HepG2 (cell line): ENCODE data around the gene ASAP2. TPM values are rescaled to one million over a fixed set of nuclear protein-coding genes. Genes with fewer than 3 reads are reported as not detected.

Source experiments
- ATAC-seq: fragments of 200-7000 bp; cut with Tn5 transposase; 3 replicates; pipeline ENCODE4 v1.9.1; 2020; ENCODE audit warnings: mild to moderate bottlenecking, moderate library complexity
- BruUV-seq: library from RNA; stranded (reverse); fragments of 400-500 nt; replicated peaks from 2 replicates; lab custom pipeline; 2021; lab: Mats Ljungman, UMichigan
- CTCF ChIA-PET: fragments of 300-600 bp; formaldehyde crosslinking; extraction: SDS; loops from one replicate; lab custom pipeline; 2021; ENCODE audit warnings: low total read pairs, inconsistent platforms, low intra/inter-chr PET ratio; lab: Yijun Ruan, JAX
- POLR2A ChIA-PET: fragments of 350-600 bp; sonication (Branson Sonifier 250); formaldehyde crosslinking; loops from one replicate; lab custom pipeline; 2020; ENCODE audit warnings: antibody characterized with exemption, inconsistent platforms; lab: Yijun Ruan, JAX
- DNase-seq: peaks from one replicate; pipeline ENCODE4 v3.0.0-alpha.2; 2015; ENCODE audit warnings: low spot score
- FAIRE-seq: peaks from 3 replicates; lab custom pipeline; 2011; peaks lifted over from hg19 to GRCh38; lab: Jason Lieb, UNC
- H2AFZ ChIP-seq: one replicate; pipeline ENCODE4 v1.6.1; 2011; ENCODE audit warnings: low read length, inconsistent platforms
- H3K27ac ChIP-seq: fragments of 300-600 bp; 3 replicates; pipeline ENCODE4 v1.8.0; 2011; ENCODE audit warnings: mixed run types, mild to moderate bottlenecking, mixed read lengths, low read length, inconsistent platforms; ENCODE audit not compliant: insufficient read depth; ENCODE audit errors: extremely low read length
- H3K27me3 ChIP-seq, 2 experiments: fragments of 200-600 bp in 1 of 2; 2 replicates in 1 of 2; 3 replicates in 1 of 2; pipeline versions ENCODE4 v1.6.0 to v1.8.0; 2011; ENCODE audit warnings: low read length in 2 of 2, mild to moderate bottlenecking in 2 of 2, moderate library complexity in 2 of 2, inconsistent platforms in 1 of 2; ENCODE audit not compliant: insufficient read depth in 2 of 2, control insufficient read depth in 1 of 2
- H3K36me3 ChIP-seq, 2 experiments: fragments of 200-600 bp in 1 of 2; replicated peaks in 1 of 2; 2 replicates in 1 of 2; 3 replicates in 1 of 2; pipeline versions ENCODE4 v1.5.1 to v1.8.0; 2011; ENCODE audit warnings: low read length in 2 of 2, inconsistent platforms in 1 of 2; ENCODE audit not compliant: insufficient read depth in 2 of 2, control insufficient read depth in 1 of 2
- H3K4me1 ChIP-seq: 2 replicates; pipeline ENCODE4 v1.5.1; 2012; ENCODE audit warnings: low read length, inconsistent platforms; ENCODE audit not compliant: insufficient read depth
- H3K4me2 ChIP-seq: 2 replicates; pipeline ENCODE4 v1.6.0; 2011; ENCODE audit warnings: low read depth, low read length, inconsistent platforms
- H3K4me3 ChIP-seq, 3 experiments: fragments of 200-600 bp in 1 of 3; sonication (generic), shearing (Covaris generic) in 1 of 3; replicated peaks in 1 of 3; 2 replicates each; pipeline ENCODE4 v1.5.1; 2011 to 2016; ENCODE audit warnings: low read length in 3 of 3, inconsistent platforms in 2 of 3, low read depth in 2 of 3, mild to moderate bottlenecking in 2 of 3, control low read depth in 1 of 3, mixed read lengths in 1 of 3; ENCODE audit not compliant: insufficient read depth in 1 of 3
- H3K79me2 ChIP-seq: one replicate; pipeline ENCODE4 v1.6.1; 2011; ENCODE audit warnings: low read length, inconsistent platforms; ENCODE audit not compliant: insufficient read depth
- H3K9ac ChIP-seq: 2 replicates; pipeline ENCODE4 v1.6.0; 2011; ENCODE audit warnings: mild to moderate bottlenecking, low read depth, low read length, inconsistent platforms; ENCODE audit not compliant: insufficient read depth
- H3K9me3 ChIP-seq: 2 replicates; pipeline ENCODE4 v1.5.1; 2012; ENCODE audit warnings: mild to moderate bottlenecking, low read length
- H4K20me1 ChIP-seq: 2 replicates; pipeline ENCODE4 v1.6.0; 2011; ENCODE audit warnings: inconsistent platforms, mild to moderate bottlenecking, low read length, moderate library complexity; ENCODE audit not compliant: insufficient read depth
- WGBS: methylation state at CpG from one replicate; pipeline ENCODE4 v1.1.6; 2017; ENCODE audit warnings: low lambda C conversion rate; 5-methylcytosine and 5-hydroxymethylcytosine counted together
- in situ Hi-C: cut with HindIII; loops from 2 replicates; pipeline ENCODE4 v1.10.0; 2017; ENCODE audit warnings: low pct_unique_long_range_greater_than_20kb; ENCODE audit not compliant: extremely low pct_ligation_motif_present
- intact Hi-C: fragments of 100-400 bp; cut with micrococcal nuclease; formaldehyde crosslinking; loops from one replicate; pipeline ENCODE4 v1.10.0; 2022; ENCODE audit not compliant: unreplicated experiment
- polyA plus RNA-seq, 8 experiments: library from polyadenylated mRNA; depleted of rRNA in 3 of 8; stranded (reverse) in 7 of 8; unstranded in 1 of 8; fragments of >200 nt; fragmentation: Illumina TruSeq in 4 of 8; extraction: Trizol in 4 of 8; gene quantifications; 2 replicates each; pipeline versions ENCODE4 v1.2.1 to v1.2.3, GENCODE V29; 2011 to 2016; ENCODE audit warnings: low read depth in 4 of 8, missing spikeins in 1 of 8, mixed read lengths in 1 of 8; ENCODE audit not compliant: insufficient read depth in 1 of 8
- total RNA-seq, 5 experiments: library from RNA; depleted of rRNA; stranded (reverse); fragments of >200 nt; fragmentation: Illumina TruSeq; extraction: Trizol; gene quantifications; 2 replicates each; pipeline ENCODE4 v1.2.3, GENCODE V29; 2016; ENCODE audit warnings: low read depth in 1 of 5
- TF ChIP-seq, protein P1 (sequence below): IDR thresholded peaks from 2 replicates; pipeline ENCODE4 v1.6.1; 2016
- TF ChIP-seq, protein P2 (sequence below): sonication (generic); formaldehyde crosslinking; IDR thresholded peaks from 2 replicates; pipeline ENCODE4 v1.4.0; 2020; ENCODE audit warnings: missing genetic modification reagents
- TF ChIP-seq, protein P3 (sequence below): sonication (generic); formaldehyde crosslinking; IDR thresholded peaks from 2 replicates; pipeline ENCODE4 v1.9.0; 2022; ENCODE audit warnings: low read depth, missing genetic modification reagents

The ASAP2 gene
- total and polyA plus RNA-seq, 2 of the 13 experiments (the other 11 are each of a cell fraction or from before 2014, with no cell fraction given), result 7.3 to 22.3 TPM

DNA sequence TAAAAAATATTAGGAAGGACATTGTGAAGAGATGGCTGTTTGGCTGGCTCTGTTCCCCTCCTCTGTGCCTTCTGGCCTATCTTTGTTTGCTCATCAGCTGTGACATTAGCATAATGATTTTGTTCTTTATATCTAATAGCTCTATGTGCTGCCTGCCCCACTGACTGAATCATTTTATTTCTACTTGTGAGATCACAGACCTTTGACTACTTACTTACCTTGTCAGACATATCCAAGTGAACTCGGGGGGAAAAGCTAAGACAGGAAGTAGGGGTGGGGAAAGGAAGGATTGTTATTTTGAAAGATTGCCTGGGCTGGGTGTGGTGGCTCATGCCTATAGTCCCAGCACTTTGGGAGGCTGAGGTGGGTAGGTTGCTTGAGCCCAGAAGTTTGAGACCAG, 104.2 kb downstream of the ASAP2 start:
- Histone ChIP-seq H3K9ac (no peak overlapping the region), H3K36me3 (0 out of 5 replicates have a peak, but pooled peaks cover 0 to 6% of the 10 kb centered on the region in 2 experiments), H3K4me2 (no peak overlapping the region), H3K4me3 (no peak overlapping the region), H2AFZ (no peak overlapping the region), H4K20me1 (peaks cover 2% of the 10 kb centered on the region; the same call in 1 of the 2 replicates), H3K79me2 (no peaks in the 10 kb centered on the region), H3K27me3 (no peaks in the 10 kb centered on the region), H3K27ac (no peak overlapping the region), H3K9me3 (no peaks in the 10 kb centered on the region), H3K4me1 (peaks cover 11% of the 10 kb centered on the region)
- intact Hi-C loops, result no loop called here
- no TSS peak for BruUV-seq
- TF ChIP-seq, protein P1, sequence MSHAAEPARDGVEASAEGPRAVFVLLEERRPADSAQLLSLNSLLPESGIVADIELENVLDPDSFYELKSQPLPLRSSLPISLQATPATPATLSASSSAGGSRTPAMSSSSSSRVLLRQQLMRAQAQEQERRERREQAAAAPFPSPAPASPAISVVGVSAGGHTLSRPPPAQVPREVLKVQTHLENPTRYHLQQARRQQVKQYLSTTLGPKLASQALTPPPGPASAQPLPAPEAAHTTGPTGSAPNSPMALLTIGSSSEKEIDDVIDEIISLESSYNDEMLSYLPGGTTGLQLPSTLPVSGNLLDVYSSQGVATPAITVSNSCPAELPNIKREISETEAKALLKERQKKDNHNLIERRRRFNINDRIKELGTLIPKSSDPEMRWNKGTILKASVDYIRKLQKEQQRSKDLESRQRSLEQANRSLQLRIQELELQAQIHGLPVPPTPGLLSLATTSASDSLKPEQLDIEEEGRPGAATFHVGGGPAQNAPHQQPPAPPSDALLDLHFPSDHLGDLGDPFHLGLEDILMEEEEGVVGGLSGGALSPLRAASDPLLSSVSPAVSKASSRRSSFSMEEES (CRISPR knock-in tag), result no peak
- TF ChIP-seq, protein P2, sequence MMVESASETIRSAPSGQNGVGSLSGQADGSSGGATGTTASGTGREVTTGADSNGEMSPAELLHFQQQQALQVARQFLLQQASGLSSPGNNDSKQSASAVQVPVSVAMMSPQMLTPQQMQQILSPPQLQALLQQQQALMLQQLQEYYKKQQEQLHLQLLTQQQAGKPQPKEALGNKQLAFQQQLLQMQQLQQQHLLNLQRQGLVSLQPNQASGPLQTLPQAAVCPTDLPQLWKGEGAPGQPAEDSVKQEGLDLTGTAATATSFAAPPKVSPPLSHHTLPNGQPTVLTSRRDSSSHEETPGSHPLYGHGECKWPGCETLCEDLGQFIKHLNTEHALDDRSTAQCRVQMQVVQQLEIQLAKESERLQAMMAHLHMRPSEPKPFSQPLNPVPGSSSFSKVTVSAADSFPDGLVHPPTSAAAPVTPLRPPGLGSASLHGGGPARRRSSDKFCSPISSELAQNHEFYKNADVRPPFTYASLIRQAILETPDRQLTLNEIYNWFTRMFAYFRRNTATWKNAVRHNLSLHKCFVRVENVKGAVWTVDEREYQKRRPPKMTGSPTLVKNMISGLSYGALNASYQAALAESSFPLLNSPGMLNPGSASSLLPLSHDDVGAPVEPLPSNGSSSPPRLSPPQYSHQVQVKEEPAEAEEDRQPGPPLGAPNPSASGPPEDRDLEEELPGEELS (CRISPR knock-in tag), result no peak
- TF ChIP-seq, protein P3, sequence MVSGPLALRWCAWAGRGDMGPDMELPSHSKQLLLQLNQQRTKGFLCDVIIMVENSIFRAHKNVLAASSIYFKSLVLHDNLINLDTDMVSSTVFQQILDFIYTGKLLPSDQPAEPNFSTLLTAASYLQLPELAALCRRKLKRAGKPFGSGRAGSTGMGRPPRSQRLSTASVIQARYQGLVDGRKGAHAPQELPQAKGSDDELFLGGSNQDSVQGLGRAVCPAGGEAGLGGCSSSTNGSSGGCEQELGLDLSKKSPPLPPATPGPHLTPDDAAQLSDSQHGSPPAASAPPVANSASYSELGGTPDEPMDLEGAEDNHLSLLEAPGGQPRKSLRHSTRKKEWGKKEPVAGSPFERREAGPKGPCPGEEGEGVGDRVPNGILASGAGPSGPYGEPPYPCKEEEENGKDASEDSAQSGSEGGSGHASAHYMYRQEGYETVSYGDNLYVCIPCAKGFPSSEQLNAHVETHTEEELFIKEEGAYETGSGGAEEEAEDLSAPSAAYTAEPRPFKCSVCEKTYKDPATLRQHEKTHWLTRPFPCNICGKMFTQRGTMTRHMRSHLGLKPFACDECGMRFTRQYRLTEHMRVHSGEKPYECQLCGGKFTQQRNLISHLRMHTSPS (CRISPR knock-in tag), result no peak
- no peak for ATAC-seq
- in situ Hi-C loops, result no loop called here
- CTCF ChIA-PET, result no interaction called here
- POLR2A ChIA-PET, result interaction anchor here (1.1 kb wide), 1 partner anchor 17 kb away, joined by 3 read pairs; no protein-coding TSS in a partner anchor
- FAIRE-seq, result no peak
- no peak for DNase-seq
- 73% methylated on average over 1 of the region's 1 CpG for whole genome bisulfite sequencing
